T-helper 2 cell treated with Interferon-gamma antibody and Interleukin-4, amounts not matched to agents 5 μg/mL and 100 μg/mL, for 36 hours (primary cell): Measurements from ENCODE around the gene MTSS2.
"Not testable (repeated sequence)": the region's sequence is repeated elsewhere in the genome, so short reads cannot be mapped to it uniquely, and the experiment has no call there.

Experiments
- DNase-seq: peaks from one replicate; pipeline ENCODE4 v3.0.0; 2021; ENCODE audit warnings: low spot score
- H3K27ac Mint-ChIP-seq: one replicate; pipeline ENCODE4 v1.8.0; 2021; ENCODE audit warnings: mild to moderate bottlenecking, mixed read lengths
- H3K27me3 Mint-ChIP-seq: one replicate; pipeline ENCODE4 v1.8.0; 2021; ENCODE audit warnings: low read depth, mixed read lengths
- H3K36me3 Mint-ChIP-seq: one replicate; pipeline ENCODE4 v1.8.0; 2021; ENCODE audit warnings: low read depth, mixed read lengths
- H3K4me1 Mint-ChIP-seq: one replicate; pipeline ENCODE4 v1.8.0; 2021; ENCODE audit warnings: low read depth, mixed read lengths
- H3K4me3 Mint-ChIP-seq: one replicate; pipeline ENCODE4 v1.8.0; 2022; ENCODE audit warnings: mild to moderate bottlenecking, moderate library complexity, mixed read lengths
- H3K9me3 Mint-ChIP-seq: one replicate; pipeline ENCODE4 v1.8.0; 2021; ENCODE audit warnings: mixed read lengths

The MTSS2 gene

DNA sequence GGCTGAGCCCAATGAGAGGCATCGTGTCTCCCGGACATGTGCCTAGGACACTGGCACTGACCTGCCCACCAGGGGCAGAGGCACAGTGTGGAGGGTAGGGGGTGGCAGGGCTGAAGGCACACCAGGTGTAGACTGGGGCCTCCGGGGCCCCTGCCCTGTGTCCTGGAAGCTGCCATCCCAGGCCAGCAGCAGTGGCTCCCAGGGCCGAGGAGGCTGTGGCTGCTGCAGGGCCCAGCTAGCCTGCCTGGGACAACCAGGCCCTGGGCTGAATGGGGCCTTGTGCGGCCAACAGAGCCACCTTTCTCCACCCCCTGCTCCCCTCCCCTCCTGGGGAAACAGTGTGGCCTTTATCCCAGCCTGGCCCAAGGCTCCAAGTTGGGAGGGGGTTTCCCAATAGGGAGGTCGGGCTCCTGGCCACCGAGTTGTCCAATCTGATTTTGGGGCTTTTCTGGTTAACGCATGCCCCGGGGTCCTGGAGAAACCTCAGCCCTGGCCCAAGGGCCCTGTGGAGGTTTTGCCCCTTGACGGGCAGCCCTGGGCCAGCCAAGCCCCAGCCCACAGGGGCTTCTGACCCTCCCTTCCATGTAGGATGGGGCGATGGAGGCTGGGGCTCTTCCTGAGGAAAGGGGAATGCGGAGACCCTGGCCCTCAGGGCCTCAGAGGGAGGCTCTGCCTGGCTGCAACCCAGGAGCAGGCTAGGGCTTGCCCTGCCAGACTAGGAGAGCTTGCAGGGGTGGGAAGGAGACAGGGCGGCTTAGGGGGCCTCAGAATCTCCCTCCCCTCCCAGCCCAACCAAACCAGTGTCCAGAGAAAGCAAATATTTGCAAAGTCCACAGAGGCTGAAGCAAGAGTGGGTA, 4.2 kb downstream of the MTSS2 start:
- no peak overlapping the region for H3K27ac Mint-ChIP-seq
- no peaks in the 10 kb centered on the region for H3K4me1 Mint-ChIP-seq
- H3K9me3 Mint-ChIP-seq = no peaks in the 10 kb centered on the region
- peaks cover 14% of the 10 kb centered on the region for H3K27me3 Mint-ChIP-seq
- no peaks in the 10 kb centered on the region for H3K36me3 Mint-ChIP-seq
- H3K4me3 Mint-ChIP-seq = no peak overlapping the region
- DNase-seq = no peak

GRCh38 chr16:70680495-70681381, 5.1 kb downstream of the MTSS2 start:
- no peaks in the 10 kb centered on the region for H3K4me1 Mint-ChIP-seq
- no peaks in the 10 kb centered on the region for H3K36me3 Mint-ChIP-seq
- H3K27me3 Mint-ChIP-seq = peaks cover 10% of the 10 kb centered on the region
- H3K27ac Mint-ChIP-seq = no peak overlapping the region
- H3K4me3 Mint-ChIP-seq = no peak overlapping the region
- H3K9me3 Mint-ChIP-seq = no peaks in the 10 kb centered on the region
- no peak for DNase-seq

DNA sequence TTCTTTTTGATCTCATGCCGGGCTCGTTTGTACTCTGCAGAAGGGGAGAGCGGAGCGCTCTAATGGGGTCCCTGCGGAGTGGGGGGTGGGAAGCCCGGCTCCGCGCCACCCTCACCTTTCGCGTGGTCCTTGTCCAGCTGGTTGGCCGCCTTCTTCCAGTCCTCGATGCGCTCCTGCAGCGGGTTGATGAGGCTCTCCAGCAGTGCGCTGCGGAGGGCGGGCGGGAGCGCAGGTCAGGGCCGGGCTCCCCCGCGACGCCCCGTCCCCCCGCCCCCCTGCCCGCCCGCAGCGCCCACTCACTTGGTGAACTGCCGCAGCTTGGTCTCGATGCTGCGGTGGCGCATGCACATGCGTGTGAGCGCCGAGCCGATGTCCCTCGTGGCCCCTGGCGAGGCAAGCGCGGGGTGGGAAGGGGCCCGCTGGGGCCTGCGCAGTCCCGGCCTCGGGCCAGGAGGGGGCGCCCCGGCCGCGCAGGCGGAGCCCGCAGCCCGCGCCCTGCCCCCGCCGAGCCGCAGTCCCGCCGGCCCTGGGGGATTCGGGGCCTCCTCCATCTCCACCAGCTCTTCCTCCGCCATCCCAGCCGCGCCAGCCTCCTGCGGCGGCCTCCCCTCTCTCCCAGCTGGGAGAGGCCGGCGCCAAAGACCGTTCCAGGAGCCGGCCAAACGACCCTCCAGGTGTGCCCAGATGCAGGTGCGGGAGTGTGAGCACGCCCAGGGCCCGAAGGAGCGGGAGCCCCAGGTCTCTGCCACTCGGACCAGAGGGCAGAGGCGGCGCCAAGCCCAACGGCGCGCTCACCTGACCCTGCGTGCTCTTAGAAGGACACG, 6.0 kb downstream of the MTSS2 start:
- Mint-ChIP-seq H3K27ac (no peak overlapping the region), H3K9me3 (no peaks in the 10 kb centered on the region), H3K4me3 (no peak overlapping the region)

GRCh38 chr16:70678898-70679670, 6.8 kb downstream of the MTSS2 start:
- Mint-ChIP-seq H3K36me3 (no peaks in the 10 kb centered on the region), H3K27ac (no peak overlapping the region), H3K4me3 (no peak overlapping the region), H3K4me1 (no peaks in the 10 kb centered on the region), H3K27me3 (peaks cover 7% of the 10 kb centered on the region), H3K9me3 (no peaks in the 10 kb centered on the region)
- no peak for DNase-seq

More for the DNA sequence above, 6.0 kb downstream of the MTSS2 start:
- DNase-seq = no peak
- H3K4me1 Mint-ChIP-seq = no peaks in the 10 kb centered on the region
- H3K27me3 Mint-ChIP-seq = peaks cover 7% of the 10 kb centered on the region
- no peaks in the 10 kb centered on the region for H3K36me3 Mint-ChIP-seq

- Mint-ChIP-seq H3K9me3 (no peaks in the 10 kb centered on the region), H3K27me3 (no peaks in the 10 kb centered on the region), H3K4me3 (no peak overlapping the region), H3K4me1 (no peaks in the 10 kb centered on the region), H3K27ac (no peak overlapping the region), H3K36me3 (no peaks in the 10 kb centered on the region)
- DNase-seq = no peak
Observed at GRCh38 chr16:70678121-70678897, 7.5 kb downstream of the MTSS2 start.

DNA sequence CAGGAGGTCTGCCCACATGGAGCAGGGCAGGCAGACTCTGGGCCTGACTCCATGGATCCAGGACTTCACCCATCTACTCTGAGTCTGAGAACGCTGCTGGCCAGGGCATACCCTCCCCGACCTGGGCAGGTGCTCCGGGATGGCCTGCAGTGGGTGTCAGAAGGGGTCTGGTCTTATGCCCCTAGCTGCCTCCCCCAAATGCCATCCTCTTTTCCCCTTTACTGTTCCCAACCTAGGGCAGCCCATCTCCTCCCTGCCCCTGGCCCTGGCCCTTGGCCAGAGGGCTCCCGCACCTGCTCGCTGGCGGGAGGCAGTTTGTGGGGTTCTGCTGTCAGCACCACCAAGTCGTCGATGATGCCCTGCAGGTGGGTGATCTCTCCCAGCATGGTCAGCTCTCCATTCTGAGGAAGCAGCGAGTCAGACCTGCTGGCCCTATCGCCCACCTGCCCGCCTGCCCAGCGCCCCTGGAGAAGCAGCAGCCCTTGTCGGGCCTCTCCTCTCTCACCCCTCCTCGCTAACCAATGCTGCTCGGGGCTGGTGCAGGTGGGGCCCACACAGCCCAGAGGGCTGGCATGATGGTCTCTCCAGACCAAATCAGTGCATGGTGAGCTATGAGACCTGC, 8.2 kb downstream of the MTSS2 start:
- H3K4me1 Mint-ChIP-seq = no peaks in the 10 kb centered on the region
- H3K36me3 Mint-ChIP-seq = no peaks in the 10 kb centered on the region
- H3K27me3 Mint-ChIP-seq = no peaks in the 10 kb centered on the region
- H3K9me3 Mint-ChIP-seq = no peaks in the 10 kb centered on the region
- H3K27ac Mint-ChIP-seq = no peak overlapping the region
- no peak for DNase-seq
- H3K4me3 Mint-ChIP-seq = no peak overlapping the region

DNA sequence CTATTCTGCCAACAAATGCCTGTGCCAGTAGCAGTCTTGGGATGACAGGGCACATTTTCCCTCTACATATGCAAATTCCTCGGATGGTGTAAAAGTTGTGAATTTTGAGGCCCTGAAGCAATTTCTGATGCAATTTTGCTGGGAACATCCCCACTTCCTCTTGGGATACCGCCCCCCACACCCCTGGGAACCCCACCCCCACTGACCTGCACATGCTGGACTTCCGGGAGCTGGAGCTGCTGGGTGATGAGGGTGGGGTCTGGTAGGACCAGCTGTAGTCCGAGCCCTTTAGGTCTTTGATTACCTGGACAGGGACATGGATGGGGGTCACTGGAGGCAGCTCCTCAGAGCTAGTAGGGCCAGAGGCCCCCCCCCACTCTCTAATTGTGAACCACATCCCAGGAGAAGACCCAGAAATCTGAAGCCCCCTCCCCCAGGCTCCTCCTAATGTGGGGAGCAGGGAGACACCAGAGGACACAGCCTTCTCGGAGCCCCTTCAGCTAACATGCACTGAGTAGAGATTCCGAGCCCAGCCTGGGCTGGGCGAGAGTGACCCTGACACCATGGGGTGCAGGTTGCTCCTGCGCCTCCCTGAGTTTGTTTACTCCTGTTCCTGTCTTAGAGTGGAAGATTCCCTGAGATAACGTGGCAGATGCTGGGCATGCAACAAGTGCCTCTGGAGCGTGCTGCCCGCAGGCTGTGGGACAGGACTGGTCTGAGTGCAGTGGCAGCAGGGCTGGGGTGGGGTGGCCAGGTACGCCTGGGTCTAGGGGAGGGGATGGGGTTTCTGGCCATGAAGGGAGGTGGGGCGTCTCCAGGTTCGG, 9.0 kb downstream of the MTSS2 start:
- no peaks in the 10 kb centered on the region for H3K27me3 Mint-ChIP-seq
- no peaks in the 10 kb centered on the region for H3K36me3 Mint-ChIP-seq

GRCh38 chr16:70675851-70676513, 9.9 kb downstream of the MTSS2 start:
- no peaks in the 10 kb centered on the region for H3K4me1 Mint-ChIP-seq
- H3K4me3 Mint-ChIP-seq = no peak overlapping the region
- no peaks in the 10 kb centered on the region for H3K36me3 Mint-ChIP-seq
- no peaks in the 10 kb centered on the region for H3K27me3 Mint-ChIP-seq
- no peak for DNase-seq
- no peaks in the 10 kb centered on the region for H3K9me3 Mint-ChIP-seq
- no peak overlapping the region for H3K27ac Mint-ChIP-seq

More for the DNA sequence above, 9.0 kb downstream of the MTSS2 start:
- DNase-seq = no peak
- H3K27ac Mint-ChIP-seq = no peak overlapping the region
- no peaks in the 10 kb centered on the region for H3K9me3 Mint-ChIP-seq
- H3K4me3 Mint-ChIP-seq = no peak overlapping the region
- no peaks in the 10 kb centered on the region for H3K4me1 Mint-ChIP-seq

GRCh38 chr16:70674221-70675014, 11.4 kb downstream of the MTSS2 start:
- Mint-ChIP-seq H3K4me3 (no peak overlapping the region), H3K27me3 (no peaks in the 10 kb centered on the region), H3K27ac (no peak overlapping the region), H3K4me1 (no peaks in the 10 kb centered on the region), H3K36me3 (no peaks in the 10 kb centered on the region), H3K9me3 (no peaks in the 10 kb centered on the region)
- DNase-seq = no peak

GRCh38 chr16:70670938-70671337, 14.9 kb downstream of the MTSS2 start:
- H3K27me3 Mint-ChIP-seq, H3K36me3 Mint-ChIP-seq, H3K27ac Mint-ChIP-seq, DNase-seq, H3K9me3 Mint-ChIP-seq, H3K4me3 Mint-ChIP-seq, H3K4me1 Mint-ChIP-seq: not testable (repeated sequence)

DNA sequence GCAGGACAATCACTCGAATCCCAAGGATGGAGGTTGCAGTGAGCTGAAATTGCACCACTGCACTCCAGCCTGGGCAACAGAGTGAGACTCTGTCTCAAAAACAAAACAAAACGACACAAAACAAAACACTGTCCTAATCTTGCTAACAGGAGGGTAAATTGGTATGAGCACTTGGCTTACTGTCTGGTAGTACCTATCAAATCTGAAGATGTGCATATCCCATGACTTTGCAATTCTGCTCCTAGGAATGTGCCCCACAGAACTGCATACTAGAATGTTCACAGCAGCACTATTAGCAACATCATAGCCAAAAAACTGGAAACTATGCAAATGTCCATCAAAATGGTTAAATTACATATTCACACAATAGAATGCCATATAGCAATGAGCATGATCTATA, 15.7 kb downstream of the MTSS2 start:
- H3K27me3 Mint-ChIP-seq = peaks cover 2% of the 10 kb centered on the region
- DNase-seq = no peak
- no peaks in the 10 kb centered on the region for H3K36me3 Mint-ChIP-seq
- H3K4me1 Mint-ChIP-seq = no peaks in the 10 kb centered on the region
- H3K27ac Mint-ChIP-seq = no peak overlapping the region
- H3K9me3 Mint-ChIP-seq = no peaks in the 10 kb centered on the region
- no peak overlapping the region for H3K4me3 Mint-ChIP-seq
